GM18511 (cell line): ENCODE results near the gene ZMYM2.
"Not testable (repeated sequence)": the region's sequence is repeated elsewhere in the genome, so short reads cannot be mapped to it uniquely, and the experiment has no call there.

ENCODE experiments used
- ATAC-seq: cut with Tn5 transposase; IDR thresholded peaks from one replicate; pipeline ENCODE4 v1.9.1; 2021; ENCODE audit warnings: mild to moderate bottlenecking, moderate library complexity; ENCODE audit not compliant: unreplicated experiment

Gene ZMYM2

DNA sequence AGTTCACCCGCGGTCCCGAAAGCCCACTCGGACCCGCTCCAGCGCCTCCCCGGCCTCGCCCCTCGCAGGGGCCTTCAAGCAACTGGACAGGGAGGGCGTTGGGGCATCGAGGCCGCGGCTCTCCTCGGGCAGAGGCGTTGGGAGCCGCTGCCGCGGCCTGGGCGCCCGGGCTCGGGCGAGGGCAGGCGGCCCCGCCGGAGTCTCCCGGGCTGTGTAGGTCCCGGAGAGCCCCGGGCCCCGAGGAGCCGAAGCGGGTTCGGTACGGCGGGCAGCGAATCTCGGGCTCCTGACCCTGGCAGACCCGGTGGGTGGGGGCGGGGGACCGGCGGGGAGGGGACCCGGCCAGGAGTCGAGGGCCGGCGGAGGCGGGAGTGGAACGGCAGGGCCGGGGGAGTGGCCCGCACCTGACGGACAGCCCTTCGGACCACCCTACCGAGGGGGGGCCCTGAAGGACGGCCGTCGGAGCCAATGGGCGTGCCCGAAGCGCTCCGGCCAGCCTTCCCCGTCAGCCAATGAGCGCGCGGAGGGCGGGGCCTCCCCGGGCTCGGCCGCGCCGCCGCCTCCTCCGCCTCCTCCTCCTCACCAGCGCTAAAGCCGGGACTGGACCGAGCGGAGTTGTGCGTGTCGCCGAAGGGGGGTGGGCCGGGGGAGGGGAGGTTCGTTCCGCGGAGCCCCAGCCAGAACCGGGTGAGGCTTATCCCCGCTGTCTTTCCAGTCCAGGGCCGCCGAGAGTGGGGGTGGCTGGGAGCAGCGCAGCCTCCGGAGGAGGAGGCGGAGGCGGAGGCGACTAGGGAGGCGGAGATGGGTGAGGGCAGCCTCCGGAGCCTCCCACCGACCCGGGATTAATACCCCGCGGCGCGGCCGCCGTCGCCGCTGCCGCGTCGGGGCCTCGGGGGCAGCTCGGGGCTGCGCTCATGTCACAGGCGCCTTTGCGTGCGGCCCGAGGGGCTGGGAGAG is at the start of gene ZMYM2:
Gene ZMYM2 (plus strand): TSS at position 573 of the 957 bp plus-strand sequence. CDS start 34,346 bp downstream, outside the sequence.
- peak; percentile 80 for ATAC-seq

DNA sequence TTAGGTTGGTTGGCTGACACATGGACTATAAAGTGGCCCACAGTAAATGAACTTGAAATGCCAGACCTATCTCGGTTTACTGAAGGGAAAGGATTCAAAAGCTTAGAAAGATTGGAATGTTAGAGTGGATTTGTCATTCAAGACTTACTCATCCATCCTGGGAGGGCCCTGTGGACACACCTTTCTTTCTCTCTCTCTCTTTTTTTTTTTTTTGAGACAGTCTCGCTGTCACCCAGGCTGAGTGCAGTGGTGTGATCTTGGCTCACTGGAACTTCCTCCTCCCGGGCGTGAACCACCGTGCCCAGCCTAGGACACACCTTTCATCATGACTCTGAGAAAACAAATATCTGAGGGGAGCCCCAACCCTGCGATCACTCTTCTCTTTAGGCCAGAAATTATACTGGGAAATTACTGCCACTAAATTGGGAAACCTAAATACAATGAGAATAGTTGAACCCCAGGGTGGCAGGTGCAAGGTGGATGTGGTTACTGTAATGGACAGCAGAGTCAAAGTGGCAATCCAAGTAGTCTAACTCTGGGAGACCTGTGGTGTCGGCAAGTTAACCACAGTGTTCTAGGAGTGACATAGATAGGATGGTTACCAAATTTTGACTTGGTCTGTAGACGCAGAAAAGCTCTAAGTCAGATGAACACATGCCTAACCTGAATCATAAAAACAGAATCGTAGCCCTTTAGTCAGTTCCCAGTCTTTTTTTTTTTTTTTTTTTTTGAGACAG is 48.0 kb upstream of the ZMYM2 start:
- ATAC-seq: no peak

DNA sequence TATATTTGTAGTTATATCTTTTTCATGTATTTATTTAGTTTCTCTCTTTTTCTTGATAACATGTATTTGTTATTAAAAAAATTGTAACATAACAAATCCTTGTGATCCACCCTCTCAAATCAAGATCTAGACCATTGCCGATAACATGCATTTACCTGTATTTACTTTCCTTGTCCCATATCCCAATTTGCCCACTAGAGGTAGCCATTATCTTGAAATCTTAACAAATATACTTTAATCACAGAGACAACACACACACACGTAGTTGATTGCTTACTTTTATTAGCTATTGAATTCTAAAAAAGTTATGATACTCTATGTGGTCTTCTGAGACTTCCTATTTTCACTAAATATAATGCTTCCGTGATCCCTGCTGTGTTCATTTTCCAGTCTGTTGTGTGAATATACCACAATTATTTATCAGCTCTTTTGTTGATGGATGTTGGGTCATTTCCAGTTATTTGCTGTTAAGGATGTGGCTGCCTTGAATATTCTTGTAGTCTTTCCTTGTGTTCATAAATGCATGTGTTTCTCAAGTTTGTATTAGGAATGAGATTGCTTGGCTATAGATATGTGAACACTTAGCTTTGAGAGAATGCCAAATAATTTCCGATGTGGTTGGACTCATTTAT is 31.3 kb upstream of the ZMYM2 start:
- no peak for ATAC-seq

DNA sequence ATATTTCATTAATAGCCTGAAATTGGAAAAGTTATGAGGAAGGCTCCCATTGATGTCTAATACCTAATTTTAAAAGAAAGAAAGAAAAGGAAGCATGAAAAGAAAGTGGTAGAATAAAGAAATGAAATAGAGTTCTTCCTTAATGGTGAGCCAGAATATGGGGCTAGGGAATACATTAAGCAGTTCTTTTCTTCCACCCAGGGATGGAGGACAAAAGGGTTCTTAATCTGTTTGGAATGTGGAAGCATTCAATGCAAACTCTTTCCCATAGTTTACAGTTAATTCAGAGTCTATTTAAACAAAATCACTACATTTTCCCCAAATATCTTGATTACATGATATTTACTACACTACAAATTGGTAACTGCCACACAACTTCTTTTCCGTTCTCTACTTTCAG is 18.4 kb upstream of the ZMYM2 start:
- ATAC-seq: no peak

DNA sequence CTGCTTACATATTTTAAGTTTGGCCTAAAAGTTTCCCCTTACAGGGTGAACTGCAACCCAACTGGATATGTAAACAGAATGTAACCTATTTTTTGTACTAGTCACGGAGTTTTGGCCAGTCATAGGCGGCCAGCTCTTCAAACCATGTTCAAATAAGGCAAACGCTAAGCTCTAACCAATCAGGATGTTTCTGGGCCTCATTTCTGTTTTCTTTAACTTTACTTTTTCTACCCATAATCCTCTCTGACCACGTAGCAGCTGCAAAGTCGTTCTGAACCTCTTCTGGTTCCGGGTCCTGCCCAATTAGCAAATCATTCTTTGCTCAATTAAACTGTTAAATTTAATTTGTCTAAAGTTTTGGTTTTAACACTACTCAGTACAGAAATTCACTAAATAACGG is 8.2 kb upstream of the ZMYM2 start:
- no peak for ATAC-seq

DNA sequence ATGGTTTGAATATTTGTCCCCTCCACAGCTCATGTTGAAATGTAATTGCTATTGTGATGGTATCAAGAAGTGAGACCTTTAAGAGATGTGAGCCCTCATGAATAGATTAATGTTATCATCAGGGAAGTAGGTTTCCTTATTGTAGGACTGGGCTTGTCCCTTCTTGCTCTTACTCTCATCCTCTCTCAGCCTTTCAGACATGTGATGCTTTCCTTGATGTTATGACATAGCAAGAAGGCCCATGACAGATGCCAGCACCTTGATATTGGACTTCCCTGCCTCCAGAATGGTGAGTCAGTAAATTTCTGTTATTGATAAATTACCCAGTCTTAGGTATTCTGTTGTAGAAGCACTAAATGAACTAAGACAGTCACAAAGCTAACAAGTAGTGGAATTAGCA is 5.7 kb upstream of the ZMYM2 start:
- ATAC-seq: no peak

DNA sequence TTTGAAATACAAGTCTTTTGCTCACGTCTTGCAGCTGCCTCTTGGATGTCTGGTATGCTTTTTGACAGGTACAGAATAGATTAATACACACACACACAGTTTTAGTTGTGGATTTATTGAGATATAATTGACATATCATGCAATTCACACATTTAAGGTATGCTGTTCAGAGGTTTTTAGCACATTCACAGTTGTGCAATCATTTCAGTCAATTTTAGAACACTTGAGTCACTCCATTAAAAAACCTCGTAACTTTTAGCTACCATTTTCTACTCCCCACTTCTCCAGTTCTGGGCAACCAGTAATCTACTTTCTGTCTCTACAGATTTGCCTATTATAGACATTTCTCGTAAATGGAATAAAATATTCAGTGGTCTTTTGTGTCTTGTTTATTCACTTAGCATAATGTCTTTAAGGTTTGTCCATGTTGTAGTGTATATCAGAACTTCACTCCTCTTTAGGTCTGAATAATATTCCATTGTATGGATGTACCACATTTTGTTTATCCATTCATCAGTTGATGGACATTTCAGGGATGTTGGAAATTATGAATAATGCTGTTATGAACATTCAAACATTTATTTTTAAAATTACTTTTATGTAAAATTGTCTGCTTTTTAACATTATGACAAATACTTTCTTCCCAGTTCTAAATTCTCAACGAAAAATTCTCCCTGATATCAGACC is 2.5 kb upstream of the ZMYM2 start:
- ATAC-seq: no peak

DNA sequence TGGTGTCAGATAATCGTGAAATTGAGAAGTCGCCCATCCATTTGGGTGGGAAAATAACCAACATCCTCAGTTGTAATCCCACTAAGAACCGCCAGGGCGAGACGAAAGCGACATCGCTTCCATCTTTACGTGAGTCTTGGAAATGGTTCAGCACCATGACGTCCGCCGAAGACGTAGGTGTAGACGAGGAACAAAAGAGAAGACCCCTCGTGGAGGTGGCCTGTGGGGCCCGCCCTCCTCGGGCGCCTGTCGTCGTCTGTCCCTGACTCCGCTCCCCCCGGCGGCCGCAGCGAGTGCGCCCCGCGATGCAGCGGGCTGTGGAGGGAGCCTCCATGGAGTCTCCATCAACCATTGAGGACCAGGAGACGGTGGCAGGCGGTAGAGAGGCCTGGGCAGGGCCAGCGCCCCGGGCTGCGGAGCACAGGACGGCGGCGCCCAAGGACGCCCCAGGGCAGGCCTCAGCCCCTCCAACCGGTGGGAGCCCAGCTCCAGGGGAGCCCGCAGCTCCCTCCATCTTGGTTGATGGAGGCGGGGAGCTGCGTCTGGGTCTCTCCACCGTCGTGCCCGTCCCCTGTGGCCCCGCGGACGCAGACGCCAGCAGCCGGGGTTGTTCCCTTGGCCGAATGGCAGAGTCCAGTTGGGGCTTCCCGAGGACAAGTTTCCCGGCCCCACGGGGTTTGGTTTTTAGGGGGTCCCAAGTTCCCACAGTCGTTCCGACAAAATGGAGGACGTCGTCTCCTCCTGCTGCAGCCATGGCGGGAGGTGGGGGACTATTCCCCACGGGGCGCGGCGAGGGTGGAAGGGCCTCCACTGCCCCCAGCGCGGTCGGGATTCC is 990 bp upstream of the ZMYM2 start:
- ATAC-seq: peak; percentile 23

DNA sequence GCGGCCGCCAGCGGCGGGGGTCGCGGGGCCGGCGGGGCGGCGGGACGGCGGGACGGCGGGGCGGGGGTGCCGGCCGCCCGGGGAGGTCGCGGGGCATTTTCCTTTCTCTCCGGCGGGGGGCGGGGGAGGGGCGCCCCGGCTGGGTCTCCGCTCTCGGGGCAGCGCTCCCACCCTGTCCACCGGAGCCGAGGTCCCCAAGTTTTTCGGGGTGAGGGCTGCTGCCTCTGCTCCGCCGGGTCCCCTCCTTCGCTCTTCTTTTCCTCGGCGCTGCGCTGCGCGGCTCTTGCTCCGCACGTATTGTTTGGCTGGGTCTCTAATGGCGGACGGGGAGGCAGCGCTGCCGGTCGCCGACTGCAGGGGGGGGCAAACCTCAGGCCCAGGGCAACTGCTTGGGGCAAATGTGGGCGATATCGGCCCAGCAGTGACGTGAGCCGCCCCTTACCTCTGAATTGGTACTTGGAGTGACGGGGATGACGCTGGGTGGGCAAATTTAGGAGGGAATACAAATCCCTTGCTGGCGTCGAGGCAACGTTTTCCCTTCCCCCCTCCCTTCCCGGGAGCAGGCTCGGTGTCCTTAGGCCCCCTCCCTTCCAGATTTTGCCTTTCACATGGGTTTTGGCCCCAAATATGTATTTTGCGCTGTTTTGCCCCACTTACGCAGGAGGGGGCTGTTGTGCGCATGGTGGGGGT is 759 bp downstream of the ZMYM2 start:
- peak; percentile 18 for ATAC-seq

DNA sequence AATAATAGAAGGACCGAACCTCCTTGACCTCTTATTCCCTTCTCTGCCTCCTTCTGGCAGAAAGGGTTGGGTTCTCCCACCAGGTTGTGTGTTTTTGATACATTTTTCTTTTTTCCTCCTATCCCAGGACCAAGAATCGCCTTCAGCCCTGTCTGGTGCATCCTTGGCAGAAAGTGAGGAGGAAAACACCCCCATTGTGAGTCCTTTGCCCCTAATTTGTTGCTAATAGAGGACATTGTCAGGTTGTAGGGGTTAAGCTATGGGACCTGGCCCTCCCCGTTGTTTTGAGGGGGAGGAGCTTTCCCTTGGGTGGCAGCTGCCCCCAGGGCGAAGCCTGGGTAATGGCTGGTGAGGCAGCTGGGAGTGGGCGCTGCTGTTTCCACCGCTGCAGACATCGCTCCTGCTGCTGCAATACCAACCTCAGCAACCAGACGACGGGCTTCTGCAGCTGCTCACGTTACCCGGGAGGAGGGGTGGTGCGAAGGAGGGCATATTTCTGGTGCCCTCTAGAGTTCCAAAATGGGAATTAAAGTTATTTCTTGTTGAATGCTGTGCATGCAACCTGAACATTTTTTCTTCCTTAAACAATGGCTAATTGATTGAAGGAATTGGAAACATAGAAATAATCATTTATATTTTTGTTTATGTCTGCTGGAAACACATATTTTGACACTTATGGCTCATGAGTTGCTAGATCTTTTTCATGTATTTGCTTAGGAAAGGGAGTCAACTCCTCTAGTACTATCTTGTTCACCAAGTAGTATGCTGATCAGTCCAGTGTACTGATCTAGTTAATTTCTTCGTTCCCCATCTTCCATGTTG is 1.5 kb downstream of the ZMYM2 start:
- peak; percentile 41 for ATAC-seq

DNA sequence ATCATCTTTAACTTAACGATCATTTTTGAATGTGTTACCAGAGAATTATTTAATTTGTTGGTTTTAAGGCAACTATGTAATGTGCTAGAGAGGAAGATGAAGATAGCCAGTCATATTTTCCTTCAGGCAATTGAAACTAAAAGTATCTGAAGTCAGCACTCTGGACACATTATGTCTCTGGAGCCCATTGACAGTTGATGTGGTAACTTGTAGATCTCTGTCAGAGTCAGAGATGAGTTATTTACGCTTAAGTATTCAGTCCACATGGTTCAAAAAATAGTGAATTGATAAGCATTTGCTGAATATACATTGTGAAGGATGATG is 2.1 kb downstream of the ZMYM2 start:
- ATAC-seq: no peak

DNA sequence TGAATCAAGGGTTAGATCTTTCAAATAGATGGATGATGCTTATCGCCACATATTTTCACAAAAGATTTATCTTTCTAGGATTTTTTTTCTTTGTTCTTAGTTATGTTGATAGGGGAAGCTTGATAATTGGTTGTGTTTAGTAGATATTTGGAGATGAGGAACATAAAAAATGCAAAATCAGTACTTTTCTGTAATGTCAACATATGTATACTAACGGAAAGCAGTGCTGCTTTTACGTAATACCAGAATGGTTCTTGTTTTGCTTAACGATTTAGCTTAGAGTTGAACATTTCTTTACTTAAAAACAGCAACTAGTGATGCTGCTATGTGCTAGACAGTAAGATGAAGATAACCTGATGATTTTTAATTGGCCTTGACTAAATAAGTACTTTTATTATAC is 3.0 kb downstream of the ZMYM2 start:
- ATAC-seq: no peak

DNA sequence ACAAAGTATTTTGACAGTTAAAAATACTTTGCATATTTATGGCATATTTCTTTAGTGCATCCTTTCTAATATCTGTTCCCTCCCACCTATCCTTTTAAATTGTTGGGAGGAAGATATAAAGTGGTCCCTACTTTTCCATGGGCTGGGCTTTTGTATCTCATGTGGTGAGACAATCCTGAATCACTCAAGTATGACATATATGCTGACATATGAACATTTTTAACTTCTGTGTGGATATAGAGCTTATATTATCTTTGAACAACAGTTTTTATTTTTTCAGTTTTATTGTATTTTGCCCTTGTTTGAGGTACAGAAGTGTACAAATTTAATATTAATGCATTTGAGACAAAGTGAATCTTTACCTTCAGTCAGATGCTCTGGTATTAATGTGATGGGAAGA is 3.4 kb downstream of the ZMYM2 start:
- ATAC-seq: no peak

DNA sequence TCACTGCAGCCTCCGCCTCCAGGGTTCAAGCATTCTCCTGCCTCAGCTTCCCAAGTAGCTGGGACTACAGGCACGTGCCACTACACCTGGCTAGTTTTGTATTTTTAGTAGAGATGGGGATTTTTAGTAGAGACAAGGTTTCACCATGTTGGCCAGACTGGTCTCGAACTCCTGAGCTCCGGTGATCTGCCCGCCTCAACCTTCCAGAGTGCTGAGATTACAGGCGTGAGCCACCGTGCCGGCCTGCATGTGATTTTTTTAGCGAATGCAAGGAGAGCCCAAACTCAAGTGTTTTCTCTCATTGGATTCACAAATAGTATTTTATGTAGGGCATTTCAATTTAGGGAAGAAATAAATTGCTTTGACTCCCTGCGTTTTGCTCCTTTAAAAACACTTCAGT is 4.4 kb downstream of the ZMYM2 start:
- ATAC-seq: no peak

DNA sequence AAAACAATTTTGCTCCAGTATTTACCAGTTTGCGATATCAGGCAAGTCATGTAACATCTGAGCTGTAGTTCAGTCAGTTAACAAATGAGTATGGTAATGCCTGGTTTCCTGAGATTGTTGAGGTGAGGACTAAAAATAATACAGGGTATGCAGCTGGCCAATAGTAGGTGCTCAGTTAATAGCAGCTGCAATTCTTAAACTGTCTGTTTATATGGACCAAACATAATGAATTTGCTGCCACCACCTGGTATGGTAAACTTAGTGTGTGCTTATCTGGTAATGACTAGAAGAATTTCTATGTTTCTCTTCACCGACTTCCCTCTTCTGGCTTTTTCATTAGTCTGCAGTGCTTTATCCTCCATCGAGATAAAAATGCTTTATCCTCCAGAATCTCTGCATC is 9.1 kb downstream of the ZMYM2 start:
- ATAC-seq: peak; percentile 44

DNA sequence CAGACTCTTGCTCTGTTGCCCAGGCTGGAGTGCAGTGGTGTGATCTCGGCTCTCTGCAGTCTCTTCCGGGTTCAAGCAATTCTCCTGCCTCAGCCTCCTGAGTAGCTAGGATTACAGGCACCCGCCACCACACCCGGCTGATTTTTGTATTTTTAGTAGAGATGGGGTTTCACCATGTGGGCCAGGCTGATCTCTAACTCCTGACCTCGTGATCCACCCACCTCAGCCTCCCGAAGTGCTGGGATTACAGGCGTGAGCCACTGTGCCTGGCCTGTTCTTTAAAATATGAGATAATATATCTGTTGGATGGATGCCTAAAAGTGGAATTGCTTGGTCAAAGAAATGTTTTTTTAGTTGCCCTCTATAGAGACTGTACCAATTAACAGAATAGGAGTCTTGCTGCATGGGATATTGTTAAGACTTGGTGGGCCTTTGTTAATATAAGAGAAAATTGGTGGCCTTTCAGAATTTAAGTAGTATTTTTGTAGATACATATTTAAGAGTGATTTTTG is 16.0 kb downstream of the ZMYM2 start:
- not testable (repeated sequence) for ATAC-seq

DNA sequence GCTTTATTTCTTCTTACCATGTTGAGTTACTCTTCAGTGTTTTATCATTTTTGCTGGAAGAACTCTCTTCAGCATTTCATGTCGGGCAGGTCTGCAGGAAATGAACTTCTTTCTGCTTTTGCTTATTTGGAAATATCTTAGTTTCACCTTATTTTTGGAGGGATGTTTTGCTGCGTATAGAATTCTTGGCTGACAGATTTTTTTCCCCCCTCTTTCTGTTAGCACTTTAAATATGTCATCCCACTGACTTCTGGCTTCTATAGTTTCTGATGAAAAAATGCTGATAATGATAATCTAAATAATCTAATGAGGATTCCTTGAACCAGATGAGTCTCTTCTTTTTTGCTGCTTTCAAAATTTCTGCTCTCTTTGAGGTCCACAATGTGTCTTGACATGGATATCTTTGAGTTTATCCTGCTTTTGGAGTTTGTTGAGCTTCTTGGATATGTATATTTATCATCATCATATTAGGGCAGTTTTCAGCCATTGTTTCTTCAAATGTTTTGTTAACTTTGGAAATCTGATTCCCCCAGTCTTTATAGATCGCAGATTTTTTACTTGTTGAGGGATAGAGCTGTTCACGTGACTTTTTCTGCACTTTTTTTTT is 20.4 kb downstream of the ZMYM2 start:
- no peak for ATAC-seq

DNA sequence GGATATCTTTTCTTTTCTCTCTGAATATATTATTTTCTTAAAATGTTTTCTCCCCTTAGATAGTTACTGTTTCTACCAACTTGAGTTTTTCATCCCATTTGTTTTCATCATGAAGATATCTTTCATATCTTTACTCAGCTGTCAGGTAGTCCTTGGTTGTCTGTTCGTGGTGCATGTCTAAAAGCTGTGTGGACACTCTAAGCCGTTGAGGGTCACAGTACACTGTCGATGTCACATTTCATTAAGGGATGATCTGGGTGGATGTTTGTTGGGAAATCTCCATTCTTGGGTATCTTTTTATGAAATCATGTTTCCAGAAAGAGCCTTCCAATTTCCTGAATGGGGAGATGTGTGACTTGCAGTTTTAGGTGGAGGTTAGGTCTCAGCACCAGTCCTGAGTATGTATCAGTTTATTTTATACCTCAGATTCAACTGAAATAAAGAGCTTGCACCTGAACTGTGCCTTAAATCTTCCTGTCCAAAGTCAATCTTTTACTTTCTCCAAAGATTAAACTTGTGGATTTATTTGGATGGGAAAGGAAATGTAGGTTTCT is 23.2 kb downstream of the ZMYM2 start:
- no peak for ATAC-seq
